HCT116 (cell line): ENCODE measurements around the gene SF1. TPM values are rescaled to one million over a fixed set of nuclear protein-coding genes. Genes with fewer than 3 reads are reported as not detected.

ENCODE experiments used
- ATAC-seq: fragments of 200-7000 bp; cut with Tn5 transposase; 2 replicates; pipeline ENCODE4 v1.9.1; 2020; ENCODE audit warnings: mild to moderate bottlenecking, moderate library complexity
- BruUV-seq: library from RNA; stranded (reverse); fragments of 400-500 nt; replicated peaks from 2 replicates; lab custom pipeline; 2021; lab: Mats Ljungman, UMichigan
- CTCF ChIA-PET: fragments of 300-600 bp; sonication (Branson Sonifier 250); formaldehyde crosslinking; loops from one replicate; lab custom pipeline; 2021; ENCODE audit warnings: antibody characterized with exemption; lab: Charles Lee
- POLR2A ChIA-PET: fragments of 300-600, 350-600 bp; sonication (Branson Sonifier 250); formaldehyde crosslinking; loops from one replicate; lab custom pipeline; 2021; ENCODE audit warnings: antibody characterized with exemption; lab: Charles Lee
- RAD21 ChIA-PET, 2 experiments: fragments of 300-600 bp; sonication (Branson Sonifier 250); formaldehyde crosslinking; loops; one replicate each; lab custom pipeline; 2023; ENCODE audit warnings: low total read pairs in 2 of 2; ENCODE audit not compliant: uncharacterized antibody in 2 of 2, unreplicated experiment in 2 of 2, low non-redundant PET in 1 of 2; lab: Charles Lee
- DNase-seq: peaks from one replicate; pipeline ENCODE4 v3.0.0-alpha.2; 2010; ENCODE audit warnings: low read depth, low spot score
- H2AFZ ChIP-seq: fragments of 200-600 bp; shearing (Covaris generic), sonication (generic); 2 replicates; pipeline ENCODE4 v1.6.1; 2017; ENCODE audit warnings: low read depth, mixed run types, mixed read lengths, antibody characterized with exemption, low read length; ENCODE audit not compliant: poor library complexity, severe bottlenecking
- H3K27ac ChIP-seq: 2 replicates; pipeline ENCODE4 v1.5.1; 2012; ENCODE audit warnings: low read depth, low read length
- H3K27me3 ChIP-seq: fragments of 200-600 bp; sonication (generic); 2 replicates; pipeline ENCODE4 v1.6.1; 2016; ENCODE audit warnings: mixed run types, low read length, mixed read lengths; ENCODE audit not compliant: insufficient read depth
- H3K36me3 ChIP-seq, 2 experiments: fragments of 200-500 bp in 1 of 2; fragments of 200-600 bp in 1 of 2; sonication (Bioruptor generic) in 1 of 2; sonication (generic) in 1 of 2; 2 replicates each; pipeline versions ENCODE4 v1.5.1 to v1.6.1; 2014 to 2016; ENCODE audit warnings: low read length in 2 of 2, inconsistent platforms in 1 of 2, mixed read lengths in 1 of 2, mixed run types in 1 of 2; ENCODE audit not compliant: insufficient read depth in 2 of 2, control insufficient read depth in 1 of 2
- H3K4me1 ChIP-seq, 2 experiments: fragments of 200-600 bp in 1 of 2; sonication (generic) in 1 of 2; 2 replicates each; pipeline versions ENCODE4 v1.5.1 to v1.6.1; 2012 to 2017; ENCODE audit warnings: low read length in 2 of 2, inconsistent platforms in 1 of 2, mild to moderate bottlenecking in 1 of 2, mixed read lengths in 1 of 2, mixed run types in 1 of 2, moderate library complexity in 1 of 2; ENCODE audit not compliant: insufficient read depth in 2 of 2, control insufficient read depth in 1 of 2
- H3K4me2 ChIP-seq: fragments of 200-600 bp; sonication (generic); 2 replicates; pipeline ENCODE4 v1.6.1; 2017; ENCODE audit warnings: mixed run types, low read length, mixed read lengths
- H3K4me3 ChIP-seq, 2 experiments: fragments of 200-600 bp in 1 of 2; sonication (generic) in 1 of 2; replicated peaks in 1 of 2; 2 replicates each; pipeline ENCODE4 v1.5.1; 2011 to 2016; ENCODE audit warnings: low read length in 2 of 2, control low read depth in 1 of 2, low read depth in 1 of 2, mild to moderate bottlenecking in 1 of 2, mixed read lengths in 1 of 2, mixed run types in 1 of 2
- H3K79me2 ChIP-seq: fragments of 200-600 bp; sonication (generic); 2 replicates; pipeline ENCODE4 v1.6.1; 2017; ENCODE audit warnings: mild to moderate bottlenecking, mixed run types, low read length, moderate library complexity, mixed read lengths; ENCODE audit not compliant: insufficient read depth
- H3K9ac ChIP-seq: fragments of 200-600 bp; sonication (generic); 2 replicates; pipeline ENCODE4 v1.6.1; 2016; ENCODE audit warnings: low read length, mixed read lengths
- H3K9me2 ChIP-seq: fragments of 200-600 bp; sonication (generic), shearing (Covaris generic); 2 replicates; pipeline ENCODE4 v1.6.1; 2017; ENCODE audit warnings: mixed run types, mild to moderate bottlenecking, moderate library complexity; ENCODE audit not compliant: insufficient read depth
- H3K9me3 ChIP-seq, 2 experiments: fragments of 200-500 bp in 1 of 2; fragments of 200-600 bp in 1 of 2; sonication (Bioruptor generic) in 1 of 2; sonication (generic) in 1 of 2; 2 replicates each; pipeline ENCODE4 v1.6.1; 2014 to 2017; ENCODE audit warnings: low read length in 2 of 2, mixed read lengths in 2 of 2, inconsistent platforms in 1 of 2, low read depth in 1 of 2, mild to moderate bottlenecking in 1 of 2, mixed run types in 1 of 2, moderate library complexity in 1 of 2; ENCODE audit not compliant: control insufficient read depth in 1 of 2, insufficient read depth in 1 of 2
- H4K20me1 ChIP-seq: fragments of 200-600 bp; sonication (generic), shearing (Covaris generic); 2 replicates; pipeline ENCODE4 v1.6.1; 2017; ENCODE audit warnings: mixed run types, mild to moderate bottlenecking, moderate library complexity; ENCODE audit not compliant: insufficient read depth
- CTCF ChIP-seq, 3 experiments: fragments of 200-600 bp in 1 of 3; sonication (generic) in 1 of 3; IDR thresholded peaks in 2 of 3; conservative IDR thresholded peaks in 1 of 3; 2 replicates each; pipeline ENCODE4 v1.5.1; 2012 to 2017; ENCODE audit warnings: low read depth in 2 of 3, low read length in 2 of 3, antibody characterized with exemption in 1 of 3, borderline replicate concordance in 1 of 3, control low read depth in 1 of 3, mild to moderate bottlenecking in 1 of 3, mixed read lengths in 1 of 3, mixed run types in 1 of 3, moderate library complexity in 1 of 3; ENCODE audit not compliant: insufficient read depth in 1 of 3
- EGR1 ChIP-seq: IDR thresholded peaks from 2 replicates; pipeline ENCODE4 v1.6.1; 2012; ENCODE audit warnings: low read depth
- EZH2phosphoT487 ChIP-seq: fragments of 200-600 bp; IDR thresholded peaks from 2 replicates; pipeline ENCODE4 v1.6.1; 2018; ENCODE audit warnings: antibody characterized with exemption, borderline replicate concordance
- FOSL1 ChIP-seq: IDR thresholded peaks from 2 replicates; pipeline ENCODE4 v1.6.1; 2012; ENCODE audit warnings: low read depth
- POLR2AphosphoS5 ChIP-seq: IDR thresholded peaks from 2 replicates; pipeline ENCODE4 v1.6.1; 2011; ENCODE audit warnings: mild to moderate bottlenecking, low read depth, low read length, moderate library complexity
- REST ChIP-seq: IDR thresholded peaks from 2 replicates; pipeline ENCODE4 v1.6.1; 2012; ENCODE audit warnings: low read depth
- SP1 ChIP-seq: IDR thresholded peaks from 2 replicates; pipeline ENCODE4 v1.6.1; 2012; ENCODE audit warnings: low read depth
- ZNF274 ChIP-seq: fragments of 200-500 bp; sonication (Bioruptor generic); IDR thresholded peaks from 2 replicates; pipeline ENCODE4 v1.6.1; 2014; ENCODE audit warnings: mild to moderate bottlenecking, low read depth, low read length, inconsistent platforms
- intact Hi-C: fragments of 100-400 bp; cut with micrococcal nuclease; formaldehyde crosslinking; loops from 2 replicates; pipeline ENCODE4 v1.10.0; 2022
- total RNA-seq: library from RNA; stranded (reverse); gene quantifications from one replicate; pipeline ENCODE4 v1.2.1, GENCODE V29; 2021; ENCODE audit not compliant: unreplicated experiment

The SF1 gene
- total RNA-seq, 1 experiment from 2014 or later = 403 TPM

- ChIA-PET POLR2A (no interaction called here), CTCF (no interaction called here), RAD21 (no interaction called here)
- no peaks in the 10 kb centered on the region for H3K9me3 ChIP-seq
- peak; percentile 77 for ATAC-seq
- H3K9me2 ChIP-seq = no peaks in the 10 kb centered on the region
- H3K9ac ChIP-seq = no peak overlapping the region
- no peak overlapping the region for H3K4me3 ChIP-seq
- no peaks in the 10 kb centered on the region; a peak in 1 of 4 replicates for H3K4me1 ChIP-seq
- no peaks in the 10 kb centered on the region for H3K27me3 ChIP-seq
- H4K20me1 ChIP-seq = peaks cover 44% of the 10 kb centered on the region; the same call in 1 of the 2 replicates
- peaks cover 78% of the 10 kb centered on the region for H3K79me2 ChIP-seq
- DNase-seq = peak; percentile 45
- H2AFZ ChIP-seq = no peak overlapping the region
- peaks cover 87 to 91% of the 10 kb centered on the region in 2 experiments for H3K36me3 ChIP-seq
- BruUV-seq = no TSS peak
- TF ChIP-seq SP1 = no peak
- peak in 2 of 3 experiments; percentile 83 to 85; a peak in 4 of 6 replicates for TF ChIP-seq CTCF (IDR thresholded peaks at IDR 0.05 in 2 of 3, conservative IDR thresholded peaks at IDR 0.05 in 1 of 3; ENCODE audit: borderline replicate concordance in 1 of 3, insufficient read depth in 1 of 3, low read depth in 2 of 3, low read length in 2 of 3)
- TF ChIP-seq, all 23 proteins: peak for 1
- H3K27ac ChIP-seq = no peak overlapping the region; the same call in 1 of the 2 replicates
- H3K4me2 ChIP-seq = no peak overlapping the region
- intact Hi-C loops = no loop called here
These were observed 10.7 kb downstream of the SF1 start for GRCh38 chr11:64767344-64768299.

GRCh38 chr11:64766881-64767280 is 11.5 kb downstream of the SF1 start:
- Histone ChIP-seq H3K27ac (no peak overlapping the region), H2AFZ (no peak overlapping the region), H3K27me3 (no peaks in the 10 kb centered on the region), H4K20me1 (peaks cover 37% of the 10 kb centered on the region; the same call in 1 of the 2 replicates), H3K79me2 (peaks cover 71% of the 10 kb centered on the region), H3K9me3 (no peaks in the 10 kb centered on the region), H3K9ac (no peak overlapping the region), H3K4me3 (no peak overlapping the region), H3K4me1 (peaks cover 0 to 5% of the 10 kb centered on the region in 2 experiments; a peak in 1 of 4 replicates), H3K36me3 (peaks cover 79 to 85% of the 10 kb centered on the region in 2 experiments), H3K9me2 (no peaks in the 10 kb centered on the region), H3K4me2 (no peak overlapping the region)
- RAD21 ChIA-PET = no interaction called here
- POLR2A ChIA-PET = interaction anchor here (1.4 kb wide), 1 partner anchor 12 kb away, joined by 3 read pairs; no protein-coding TSS in a partner anchor
- intact Hi-C loops = no loop called here
- DNase-seq = no peak
- ATAC-seq = no peak
- no TSS peak for BruUV-seq
- CTCF ChIA-PET = no interaction called here
- no peak for TF ChIP-seq CTCF (IDR thresholded peaks at IDR 0.05 in 2 of 3, conservative IDR thresholded peaks at IDR 0.05 in 1 of 3; ENCODE audit: borderline replicate concordance in 1 of 3, insufficient read depth in 1 of 3, low read depth in 2 of 3, low read length in 2 of 3)
- TF ChIP-seq ZNF274 = no peak
- TF ChIP-seq EZH2phosphoT487 = no peak
- no peak; the same call in 1 of the 2 replicates for TF ChIP-seq POLR2AphosphoS5
- no peak for TF ChIP-seq EGR1
- TF ChIP-seq FOSL1 = no peak
- TF ChIP-seq REST = no peak
